KMS-11 (cell line): ENCODE measurements around the gene ZPR1.

Source experiments
- H2AFZ ChIP-seq: fragments of 200-600 bp; sonication (generic); 2 replicates; pipeline ENCODE4 v1.6.1; 2016; ENCODE audit warnings: antibody characterized with exemption, mixed run types, low read depth
- H3K27ac ChIP-seq: fragments of 200-600 bp; sonication (generic); 2 replicates; pipeline ENCODE4 v1.6.1; 2016; ENCODE audit warnings: mild to moderate bottlenecking, mixed run types
- H3K27me3 ChIP-seq: fragments of 200-600 bp; sonication (generic); 2 replicates; pipeline ENCODE4 v1.6.1; 2017; ENCODE audit warnings: mild to moderate bottlenecking, low read depth, mixed run types, moderate library complexity; ENCODE audit not compliant: insufficient read depth
- H3K36me3 ChIP-seq: fragments of 200-600 bp; sonication (generic); 2 replicates; pipeline ENCODE4 v1.6.1; 2017; ENCODE audit warnings: mild to moderate bottlenecking, mixed run types; ENCODE audit not compliant: insufficient read depth
- H3K4me1 ChIP-seq: fragments of 200-600 bp; sonication (generic); 2 replicates; pipeline ENCODE4 v1.6.1; 2016; ENCODE audit warnings: mild to moderate bottlenecking, low read depth, mixed run types; ENCODE audit not compliant: poor library complexity, severe bottlenecking
- H3K4me2 ChIP-seq: fragments of 200-600 bp; sonication (generic); 2 replicates; pipeline ENCODE4 v1.7.0; 2016; ENCODE audit warnings: mild to moderate bottlenecking, mixed run types
- H3K4me3 ChIP-seq: fragments of 200-600 bp; sonication (generic); IDR thresholded peaks from 2 replicates; pipeline ENCODE4 v1.6.1; 2017; ENCODE audit warnings: low read depth, low read length, mixed read lengths; ENCODE audit not compliant: insufficient read depth
- H3K79me2 ChIP-seq: fragments of 200-600 bp; sonication (generic); 2 replicates; pipeline ENCODE4 v1.6.1; 2016; ENCODE audit warnings: low read depth, mixed run types; ENCODE audit not compliant: insufficient read depth
- H3K9ac ChIP-seq: fragments of 200-600 bp; sonication (generic); 2 replicates; pipeline ENCODE4 v1.6.1; 2016; ENCODE audit warnings: mild to moderate bottlenecking, mixed run types
- H4K20me1 ChIP-seq: fragments of 200-600 bp; sonication (generic); 2 replicates; pipeline ENCODE4 v1.6.1; 2016; ENCODE audit warnings: mild to moderate bottlenecking, mixed run types; ENCODE audit not compliant: insufficient read depth
- CTCF ChIP-seq: fragments of 200-600 bp; sonication (generic); conservative IDR thresholded peaks from 2 replicates; pipeline ENCODE4 v1.6.1; 2017; ENCODE audit warnings: low read depth, mild to moderate bottlenecking, antibody characterized with exemption, low read length, moderate library complexity, mixed read lengths

ZPR1 gene

DNA sequence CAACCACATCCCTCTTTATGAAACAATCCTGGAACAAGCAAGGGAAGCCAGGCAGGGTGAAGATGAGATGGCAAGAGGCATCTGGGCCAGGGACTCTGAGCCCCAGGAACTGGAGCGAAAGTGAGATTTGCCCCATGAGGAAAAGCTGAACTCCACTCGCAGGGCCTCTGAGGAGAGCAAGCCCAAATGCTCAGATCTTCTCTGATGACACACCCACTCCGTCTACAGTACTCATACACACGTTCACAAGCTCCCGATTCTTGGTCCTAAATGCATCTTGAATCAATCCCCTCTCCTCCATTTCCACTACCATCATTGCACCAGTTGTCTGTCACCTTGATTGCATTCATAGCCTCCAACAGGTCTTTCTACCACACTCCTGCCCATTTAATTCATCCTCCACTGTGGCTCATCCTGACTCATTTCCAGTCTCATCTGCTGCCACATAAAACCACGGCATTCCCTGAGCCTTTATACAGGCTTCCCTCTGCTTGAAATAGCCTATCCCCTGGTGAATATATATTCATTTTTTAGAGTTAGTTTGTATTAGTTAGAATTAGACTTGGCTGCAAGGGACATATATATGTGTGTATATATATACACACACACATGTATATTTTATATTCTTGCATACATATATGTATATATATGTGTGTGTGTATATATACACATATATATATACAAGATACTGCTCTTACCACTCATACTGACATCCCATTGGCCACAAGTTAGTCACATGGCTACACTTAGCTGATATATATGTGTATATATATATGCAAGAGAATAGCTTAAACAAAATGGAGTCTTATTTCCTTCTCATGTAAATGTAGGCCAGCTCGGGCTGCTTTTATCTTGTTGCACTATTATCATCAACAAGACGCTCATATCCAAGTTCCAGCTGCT lies 5.3 kb upstream of the ZPR1 start:
- H3K4me2 ChIP-seq: no peak overlapping the region
- no peak overlapping the region for H3K27ac ChIP-seq
- no peak for TF ChIP-seq CTCF
- no peaks in the 10 kb centered on the region for H3K79me2 ChIP-seq
- H3K4me3 ChIP-seq: no peak overlapping the region
- H3K27me3 ChIP-seq: no peaks in the 10 kb centered on the region
- H3K4me1 ChIP-seq: peaks cover 4% of the 10 kb centered on the region
- H4K20me1 ChIP-seq: no peaks in the 10 kb centered on the region
- no peaks in the 10 kb centered on the region for H3K36me3 ChIP-seq
- H3K9ac ChIP-seq: no peak overlapping the region
- H2AFZ ChIP-seq: no peak overlapping the region

DNA sequence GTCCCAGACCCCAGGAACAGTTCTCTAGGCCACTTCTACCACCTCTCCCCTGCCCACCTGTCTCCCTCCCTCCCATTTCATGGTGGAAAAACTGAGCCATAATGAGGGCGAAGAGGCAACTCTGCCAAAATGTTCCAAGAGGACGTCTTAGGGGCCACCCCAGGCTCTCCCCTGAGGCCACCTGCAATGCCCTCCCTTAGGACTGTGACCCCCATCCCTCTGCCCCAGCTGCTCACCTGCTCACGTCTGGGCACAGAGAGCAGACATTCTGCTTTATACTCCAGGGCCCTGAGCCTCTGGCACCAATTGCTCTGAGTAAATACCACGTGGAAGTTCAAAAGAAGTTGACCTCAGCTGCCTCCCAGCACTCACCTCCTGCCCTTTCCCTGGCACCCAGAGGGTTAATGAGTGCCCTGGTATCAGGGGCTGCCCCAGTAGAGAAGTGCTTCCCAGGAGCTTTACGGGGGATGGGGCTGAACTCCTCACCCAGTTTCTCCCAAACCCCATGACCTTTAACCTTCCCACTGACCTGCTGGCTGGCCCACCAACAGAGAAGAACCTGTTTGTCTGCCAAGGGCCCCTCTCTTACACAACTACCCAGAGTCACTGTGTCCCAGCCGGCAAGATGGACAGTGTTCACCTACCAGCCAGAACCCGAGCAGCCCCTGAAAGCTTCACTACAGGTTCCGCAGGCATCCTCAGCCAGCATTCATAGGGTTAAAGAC lies 4.5 kb upstream of the ZPR1 start:
- no peaks in the 10 kb centered on the region for H3K36me3 ChIP-seq
- no peaks in the 10 kb centered on the region for H3K27me3 ChIP-seq
- H3K4me3 ChIP-seq: no peak overlapping the region
- peaks cover 2% of the 10 kb centered on the region for H3K79me2 ChIP-seq
- peaks cover 4% of the 10 kb centered on the region for H3K4me1 ChIP-seq
- H3K27ac ChIP-seq: no peak overlapping the region
- no peak overlapping the region for H3K4me2 ChIP-seq
- H3K9ac ChIP-seq: no peak overlapping the region
- no peak for TF ChIP-seq CTCF
- H2AFZ ChIP-seq: no peak overlapping the region
- H4K20me1 ChIP-seq: no peaks in the 10 kb centered on the region

DNA sequence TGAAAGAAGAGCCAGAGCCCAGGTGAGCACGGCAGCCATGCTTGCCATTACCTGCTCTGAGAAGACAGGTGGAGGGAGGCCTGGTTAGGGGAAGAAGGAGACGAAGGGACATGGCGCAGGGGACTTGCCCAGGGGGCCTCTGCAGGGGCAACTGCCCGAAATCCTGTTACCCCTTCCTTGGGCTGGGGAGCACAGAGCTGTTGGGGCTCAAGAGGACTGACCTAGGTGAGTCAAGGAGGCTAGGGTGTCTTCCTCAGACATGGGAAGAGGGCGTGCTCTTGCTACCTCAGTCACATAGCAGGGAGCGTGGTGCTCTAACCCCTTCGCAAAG lies 4.0 kb upstream of the ZPR1 start, which contains the start of gene APOA5:
APOA5 (minus strand) TSS at position 67 of the 331 bp plus-strand sequence; CDS start at position 48, 19 bp downstream.
- no peak within 1 kb of the TSS for H3K9ac ChIP-seq
- no peaks in the 10 kb centered on the region for H4K20me1 ChIP-seq
- TF ChIP-seq CTCF: no peak
- peak within 1 kb of the TSS; percentile 26; the same call in 1 of the 2 replicates for H2AFZ ChIP-seq
- peaks cover 7% of the 10 kb centered on the region for H3K79me2 ChIP-seq
- no peaks in the 10 kb centered on the region for H3K27me3 ChIP-seq
- 0 out of 2 replicates have a peak within 1 kb of the TSS, but pooled peaks have one; percentile 13 for H3K4me2 ChIP-seq
- H3K27ac ChIP-seq: no peak within 1 kb of the TSS
- no peak within 1 kb of the TSS for H3K4me3 ChIP-seq
- no peaks in the 10 kb centered on the region for H3K36me3 ChIP-seq
- H3K4me1 ChIP-seq: peaks cover 7% of the 10 kb centered on the region

- no peaks in the 10 kb centered on the region for H3K27me3 ChIP-seq
- peaks cover 12% of the 10 kb centered on the region for H3K79me2 ChIP-seq
- H3K4me2 ChIP-seq: 0 out of 2 replicates have a peak overlapping the region, but pooled peaks have one; percentile 13
- no peak overlapping the region for H3K9ac ChIP-seq
- peak overlapping the region; percentile 26; the same call in 1 of the 2 replicates for H2AFZ ChIP-seq
- no peaks in the 10 kb centered on the region for H4K20me1 ChIP-seq
- peak; percentile 77 for TF ChIP-seq CTCF
- no peak overlapping the region for H3K4me3 ChIP-seq
- peaks cover 12% of the 10 kb centered on the region for H3K4me1 ChIP-seq
- no peak overlapping the region for H3K27ac ChIP-seq
- no peaks in the 10 kb centered on the region for H3K36me3 ChIP-seq
Observed at GRCh38 chr11:116791002-116791812, 3.4 kb upstream of the ZPR1 start.
